GM18873 (cell line): ENCODE results near the gene TAS2R10.

Experiments used
- ATAC-seq: cut with Tn5 transposase; IDR thresholded peaks from one replicate; pipeline ENCODE4 v1.9.1; 2021; ENCODE audit warnings: mild to moderate bottlenecking, moderate library complexity, moderate number of reproducible peaks; ENCODE audit not compliant: unreplicated experiment, low FRiP score

TAS2R10 gene

DNA sequence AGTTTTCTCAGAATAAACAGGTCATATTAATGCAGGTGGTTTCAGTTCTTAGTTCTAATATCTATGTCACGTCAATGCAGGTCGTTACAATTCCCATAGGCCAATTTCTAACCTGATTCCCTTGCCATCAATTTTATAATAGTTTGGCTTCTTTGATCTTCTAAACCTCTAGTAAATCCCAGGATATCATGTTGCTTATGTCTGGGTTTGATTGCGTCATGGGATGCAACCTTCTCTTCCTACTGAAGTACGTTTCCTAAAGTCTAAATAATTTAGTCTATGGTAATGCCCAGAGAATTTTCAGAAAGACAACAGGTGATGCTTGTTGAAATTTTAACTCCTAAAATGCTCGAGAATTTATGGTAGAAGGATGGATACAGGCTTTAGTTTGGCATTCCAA lies 42.9 kb downstream of the TAS2R10 start:
- ATAC-seq, result no peak

DNA sequence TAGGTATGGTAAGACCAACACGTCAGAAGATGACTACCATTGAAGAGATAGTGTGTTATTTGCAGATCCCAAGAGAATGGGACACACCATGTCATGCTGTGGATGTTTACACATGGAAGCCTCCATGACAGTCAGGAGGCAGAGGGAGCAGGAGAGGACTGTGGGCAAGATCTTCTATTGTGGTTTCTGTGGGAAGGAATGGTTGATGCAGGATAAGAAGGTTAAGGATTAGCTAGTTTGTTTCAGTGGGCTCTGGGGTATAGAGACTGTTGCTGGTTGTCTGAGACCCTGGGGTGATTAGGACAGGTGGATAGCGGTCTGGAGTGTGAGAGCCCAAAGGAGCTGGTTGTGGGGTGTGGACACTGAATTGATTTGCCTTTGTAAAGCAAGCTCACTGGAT lies 47.1 kb downstream of the TAS2R10 start:
- ATAC-seq, result no peak
